DMS114 treated with DMSO at 0.1 percent for 48 hours (cell line): ENCODE measurements around the gene TOPAZ1.
A peak's percentile ranks its signal among the peaks of the same experiment; 100 is the strongest.

ENCODE experiments used
- DNase-seq: peaks from one replicate; lab custom pipeline; 2025; ENCODE audit not compliant: unreplicated experiment; lab: John Stamatoyannopoulos, UW

TOPAZ1 gene

GRCh38 chr3:44241706-44242105, at the start of gene TOPAZ1:
TSS of gene TOPAZ1 (plus strand) at chr3:44241886. CDS start at chr3:44242054, 168 bp downstream.
- no peak for DNase-seq

- DNase-seq: peak; percentile 49
Measured at GRCh38 chr3:44198284-44199269, 43.1 kb upstream of the TOPAZ1 start.

GRCh38 chr3:44206261-44206660, 35.4 kb upstream of the TOPAZ1 start:
- no peak for DNase-seq

DNA sequence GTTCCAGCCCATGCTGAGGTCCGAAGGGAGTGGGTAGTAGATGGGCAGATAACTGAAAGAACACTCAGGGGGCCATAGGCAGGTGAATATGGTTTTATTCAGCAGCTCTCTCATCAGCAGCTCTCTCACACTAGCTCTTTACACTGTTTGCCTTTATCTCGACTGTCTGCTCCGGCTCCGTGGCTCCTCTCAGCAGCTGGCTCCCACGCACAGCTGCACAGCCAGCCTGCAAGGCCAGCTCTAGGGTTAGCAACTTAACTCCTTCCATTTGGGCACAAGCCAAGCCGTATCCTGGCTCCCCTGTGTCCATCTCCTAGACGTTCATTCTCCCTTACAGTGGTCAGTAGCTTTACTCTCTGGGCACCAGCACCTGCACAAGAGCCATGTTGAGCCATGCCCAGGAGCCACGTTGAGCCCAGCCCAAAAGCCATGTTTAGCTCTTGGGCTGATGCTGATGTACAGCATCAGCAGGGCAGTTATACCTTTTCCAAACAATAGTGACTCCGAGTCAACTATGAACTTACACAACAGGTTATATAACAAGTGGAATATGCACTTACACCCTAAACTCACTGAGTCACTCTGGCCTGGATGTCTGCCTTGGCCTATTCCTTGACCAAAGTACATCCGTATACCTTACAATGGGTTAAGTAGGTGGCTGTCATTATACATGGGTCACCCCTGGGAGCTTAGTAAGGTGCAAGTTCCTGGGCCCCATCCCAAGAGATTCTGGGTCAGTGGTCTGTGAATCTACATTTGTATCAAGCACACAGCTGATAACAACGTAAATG, 34.6 kb upstream of the TOPAZ1 start:
- DNase-seq: no peak

DNA sequence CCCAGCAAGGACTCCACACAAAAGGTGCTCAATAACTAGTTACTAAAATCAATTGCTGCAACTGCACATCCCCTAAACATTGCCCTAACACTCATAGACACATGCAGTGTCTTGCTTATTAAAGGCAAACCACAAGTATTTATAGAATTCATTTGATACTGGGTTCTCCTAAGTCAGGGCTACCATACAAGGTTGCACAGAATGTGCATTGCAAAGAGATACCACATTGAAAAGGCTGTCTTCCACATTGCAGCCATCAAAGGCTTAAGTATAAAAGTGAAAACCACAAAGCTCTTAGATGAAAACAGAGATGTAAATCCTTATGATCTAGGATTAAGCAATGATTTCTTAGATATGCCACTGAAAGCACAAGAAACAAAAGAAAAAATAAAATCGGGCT, 33.6 kb upstream of the TOPAZ1 start:
- no peak for DNase-seq

GRCh38 chr3:44208568-44208967, 33.1 kb upstream of the TOPAZ1 start:
- no peak for DNase-seq

DNA sequence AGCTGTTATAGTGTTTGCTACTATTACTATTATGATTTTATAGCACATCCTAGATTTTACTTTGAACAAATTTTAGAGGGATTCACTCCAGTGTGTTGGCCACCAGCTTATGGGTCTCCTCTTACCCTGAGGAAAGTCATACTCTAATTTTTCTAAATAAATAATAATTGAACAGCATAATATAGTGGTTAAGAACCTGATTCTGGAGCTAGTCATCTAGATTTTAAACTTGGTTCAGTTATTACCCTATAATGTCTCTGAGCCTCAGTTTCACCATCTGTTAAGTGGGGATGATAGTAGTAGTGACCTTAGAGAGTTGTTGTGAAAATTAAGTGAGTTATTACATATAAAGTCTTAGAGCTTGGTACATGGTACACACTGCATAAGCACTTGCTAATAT, 30.7 kb upstream of the TOPAZ1 start:
- DNase-seq: no peak

GRCh38 chr3:44222337-44222736, 19.3 kb upstream of the TOPAZ1 start:
- DNase-seq: no peak

DNA sequence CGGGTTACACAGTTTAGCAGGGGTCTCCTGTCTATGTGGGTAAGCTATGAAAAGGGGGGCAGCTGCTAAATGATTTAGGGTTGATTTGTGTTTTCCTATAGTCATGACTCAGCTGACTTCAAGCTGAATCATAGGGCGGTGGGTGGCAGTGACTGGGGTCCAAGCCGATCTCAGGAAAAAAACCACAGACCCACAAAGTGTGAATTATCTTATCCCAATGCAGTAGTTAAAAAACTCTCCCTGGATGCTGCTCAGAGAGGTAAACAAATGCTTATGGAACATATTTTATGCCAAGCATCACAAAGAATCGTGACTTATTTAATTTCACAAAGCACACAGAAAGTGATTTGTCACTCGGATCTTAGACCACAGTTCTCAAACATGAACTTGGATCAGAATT, 18.4 kb upstream of the TOPAZ1 start:
- DNase-seq: no peak

DNA sequence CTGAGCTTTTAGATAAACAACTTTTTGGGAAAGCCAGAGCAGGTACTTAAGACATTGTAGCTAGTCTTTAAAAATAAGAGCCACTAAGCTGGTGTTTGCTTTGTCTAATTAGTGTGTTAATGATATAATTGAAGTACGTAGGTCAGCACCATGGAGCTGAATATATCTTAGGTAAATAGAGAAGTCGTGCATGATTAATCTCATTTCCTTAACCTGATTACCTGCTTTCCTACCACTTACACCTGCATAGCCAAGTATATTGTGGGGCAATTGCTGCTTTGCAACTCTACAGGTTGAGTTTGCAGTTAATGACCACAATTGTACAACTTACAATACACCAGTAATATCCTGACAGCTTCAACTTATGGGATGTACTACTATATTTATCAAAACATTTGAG, 17.6 kb upstream of the TOPAZ1 start:
- DNase-seq: no peak

DNA sequence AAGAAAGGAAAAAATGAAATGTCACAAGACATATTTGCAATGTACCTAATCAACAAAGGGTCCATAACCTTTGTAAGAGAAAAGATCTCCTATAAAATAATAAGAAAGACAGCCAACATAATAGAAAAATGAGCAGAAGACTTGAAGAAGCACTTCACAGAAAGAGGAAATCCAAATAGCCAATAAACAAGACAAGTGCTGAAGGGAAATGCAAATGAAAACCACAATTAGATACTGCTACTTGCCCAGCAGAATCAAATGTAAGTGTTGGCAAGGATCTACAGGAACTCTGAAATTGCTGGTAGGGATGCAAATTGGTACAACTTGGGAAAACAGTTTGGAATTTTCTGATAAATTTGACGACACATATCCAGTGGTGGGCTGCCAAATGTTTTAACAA, 15.1 kb upstream of the TOPAZ1 start:
- no peak for DNase-seq

- DNase-seq: no peak
Measured at GRCh38 chr3:44227632-44228031, 14.1 kb upstream of the TOPAZ1 start.

DNA sequence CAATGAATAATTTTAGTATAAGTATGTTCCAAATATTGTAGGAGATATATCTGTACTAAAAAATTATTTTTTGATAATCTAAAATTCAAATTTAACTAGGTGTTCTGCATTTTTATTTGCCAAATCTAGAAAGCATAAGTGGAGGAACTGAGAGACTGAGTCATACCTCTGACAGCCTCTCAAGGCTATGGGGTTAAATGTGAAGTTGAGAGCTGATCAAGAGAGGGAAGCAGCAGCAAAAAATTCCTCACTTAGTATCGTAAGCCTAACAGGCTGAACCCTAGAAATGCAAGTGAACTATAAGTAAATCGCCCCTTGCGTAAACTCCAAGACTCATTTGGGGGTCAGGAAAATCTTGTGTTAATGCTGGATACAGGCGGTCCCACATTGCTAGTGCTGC, 12.8 kb upstream of the TOPAZ1 start:
- no peak for DNase-seq

GRCh38 chr3:44232407-44232806, 9.3 kb upstream of the TOPAZ1 start:
- DNase-seq: no peak

DNA sequence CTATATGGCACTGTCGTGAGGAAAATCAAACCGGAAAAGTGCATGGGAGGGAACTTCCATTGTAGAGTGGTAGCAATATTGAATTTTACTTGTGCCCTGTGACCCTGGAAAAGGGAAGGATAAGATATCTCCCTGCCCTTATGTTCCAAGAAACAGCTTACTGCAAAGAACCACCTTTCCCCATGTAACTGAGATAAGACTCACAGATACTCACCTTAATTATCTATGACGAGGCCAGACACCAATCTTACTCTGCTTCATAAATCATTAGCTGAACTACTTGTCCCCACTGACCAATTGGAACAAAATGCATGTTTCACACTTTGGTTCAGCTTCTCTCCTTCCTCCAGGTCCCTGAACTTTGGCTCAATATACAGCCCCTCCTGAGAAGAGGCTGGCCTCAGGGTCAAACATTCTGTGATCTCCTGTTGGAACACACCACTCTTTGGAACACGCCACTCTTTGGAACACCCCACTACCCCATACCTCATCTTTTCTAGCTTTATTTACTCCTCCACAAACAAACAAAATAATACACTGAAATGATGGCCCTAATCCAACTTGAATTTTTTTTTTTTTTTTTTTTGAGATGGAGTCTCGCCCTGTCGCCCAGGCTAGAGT, 6.9 kb upstream of the TOPAZ1 start:
- no peak for DNase-seq

DNA sequence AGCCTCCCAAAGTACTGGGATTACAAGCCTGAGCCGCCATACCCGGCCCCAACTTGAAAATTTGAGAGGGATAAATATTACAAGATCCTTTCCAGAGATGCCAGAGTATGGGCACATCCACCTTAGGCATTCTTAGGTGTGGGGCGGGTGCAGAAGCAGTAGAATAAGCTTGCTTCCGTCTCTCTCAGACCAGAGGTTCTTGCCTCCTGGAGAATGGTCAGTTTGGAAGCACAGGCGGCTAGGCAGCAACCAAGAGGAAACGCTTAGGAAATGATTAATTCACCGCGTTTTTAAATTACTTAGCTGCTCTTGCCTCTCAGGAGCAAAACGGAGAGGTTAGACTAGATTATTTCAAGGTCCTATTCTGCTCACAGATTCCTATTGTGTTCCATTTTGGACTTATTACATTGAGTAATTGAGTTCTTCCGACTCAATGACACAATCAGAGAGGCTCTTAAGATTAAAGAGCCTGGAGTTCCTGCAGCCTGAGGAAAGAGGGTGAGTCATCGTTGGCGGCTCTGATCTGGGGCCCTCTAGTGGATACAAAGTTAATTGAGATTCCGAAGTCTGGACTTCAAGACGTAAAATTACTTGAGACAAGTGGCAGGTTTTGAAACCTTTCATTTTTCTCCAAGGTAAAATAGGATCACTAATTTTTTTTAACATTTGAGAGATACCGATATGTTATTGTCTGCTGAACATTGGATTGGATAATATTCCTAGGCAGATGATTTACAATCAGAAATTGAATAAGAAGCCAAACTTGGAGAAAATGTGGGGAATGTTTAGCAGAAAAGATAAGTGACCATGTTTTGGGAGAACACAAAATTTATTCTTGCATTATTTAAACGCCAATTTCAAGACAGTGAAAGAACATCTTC, 5.8 kb upstream of the TOPAZ1 start:
- peak; percentile 46 for DNase-seq

DNA sequence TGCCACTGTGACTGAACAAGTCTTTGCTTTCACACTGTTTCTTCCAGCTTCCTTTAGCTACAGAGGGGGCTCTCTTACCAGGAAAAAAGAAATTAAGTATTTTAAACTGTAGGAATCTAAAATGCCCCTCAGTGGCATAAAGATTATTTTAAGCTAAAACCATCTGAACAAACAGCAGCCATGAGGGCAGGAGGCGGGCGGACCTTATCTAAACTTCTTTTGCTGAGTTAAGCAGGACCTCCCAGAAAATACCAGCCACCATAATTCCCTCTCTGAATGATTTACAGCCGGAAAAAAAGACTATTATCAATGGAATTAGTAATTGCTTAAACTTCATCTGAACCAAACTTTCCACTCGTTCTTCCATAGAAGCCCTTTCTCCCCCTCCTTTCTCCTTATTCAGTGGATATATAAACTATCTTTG, 5.2 kb upstream of the TOPAZ1 start:
- no peak for DNase-seq

DNA sequence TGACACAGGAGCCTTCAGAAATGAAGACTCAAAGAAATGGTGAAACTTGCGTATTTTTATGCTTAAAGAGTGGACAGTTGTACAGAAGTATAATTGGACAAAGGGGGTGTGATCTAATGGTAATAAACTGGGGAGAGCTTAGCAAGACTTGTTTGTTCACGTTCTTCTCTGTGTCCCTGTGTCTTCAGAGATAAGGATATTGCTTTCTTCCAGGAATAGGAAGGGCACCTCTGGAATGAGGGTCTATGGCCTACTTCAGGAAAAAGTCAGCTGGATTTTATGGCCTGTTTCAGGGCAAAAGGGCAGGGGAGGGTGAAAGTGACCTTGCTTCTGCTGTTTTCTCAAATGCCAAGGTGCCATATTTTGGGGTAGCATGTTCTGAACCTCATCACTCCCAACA, 4.5 kb upstream of the TOPAZ1 start:
- DNase-seq: no peak

GRCh38 chr3:44237665-44238064, 4.0 kb upstream of the TOPAZ1 start:
- DNase-seq: no peak

- no peak for DNase-seq
Measured at GRCh38 chr3:44238889-44239288, 2.8 kb upstream of the TOPAZ1 start.

DNA sequence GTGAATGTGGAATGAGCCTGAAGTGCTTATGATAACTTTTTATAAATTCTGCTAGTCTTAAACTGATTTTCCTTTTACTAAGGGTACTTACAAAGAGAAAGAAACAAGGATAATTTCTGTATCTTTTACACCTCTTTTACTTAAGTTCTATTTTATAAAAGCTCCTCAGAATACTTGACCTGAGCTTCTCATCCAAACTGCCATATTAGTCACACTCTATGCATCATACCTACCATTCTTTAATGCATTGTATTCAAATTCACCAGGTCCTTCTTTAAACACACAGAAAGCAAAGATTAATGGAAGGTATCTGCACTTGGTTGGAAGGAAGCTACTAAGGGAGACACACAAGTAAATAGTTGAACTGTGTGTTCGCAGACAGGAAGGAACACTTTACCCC, 1.6 kb upstream of the TOPAZ1 start:
- DNase-seq: no peak
